Epithelial cell of proximal tubule (primary cell): Measurements from ENCODE around the gene MAST3. TPM values are rescaled to one million over a fixed set of nuclear protein-coding genes. Genes with fewer than 3 reads are reported as not detected.

Experiments used
- DNase-seq: peaks from one replicate; pipeline ENCODE4 v3.0.0-alpha.2; 2011; ENCODE audit warnings: low read depth
- H3K4me3 ChIP-seq: 2 replicates; pipeline ENCODE4 v1.5.1; 2011; ENCODE audit warnings: low read depth, mild to moderate bottlenecking, low read length
- CTCF ChIP-seq: conservative IDR thresholded peaks from 2 replicates; pipeline ENCODE4 v1.5.1; 2012; ENCODE audit warnings: low read depth, mild to moderate bottlenecking, low read length
- total RNA-seq: library from RNA; depleted of rRNA; stranded (reverse); fragments of >200 nt; gene quantifications from 2 replicates; pipeline ENCODE4 v1.2.3, GENCODE V29; 2015

Gene MAST3
- total RNA-seq, 1 donor from 2014 or later = 3.5 TPM

GRCh38 chr19:18141031-18141430 lies 43.5 kb downstream of the MAST3 start:
- no peak for TF ChIP-seq CTCF
- no peak overlapping the region for H3K4me3 ChIP-seq
- DNase-seq = no peak

- no peak overlapping the region for H3K4me3 ChIP-seq
- TF ChIP-seq CTCF = no peak
- DNase-seq = no peak
Observed at GRCh38 chr19:18143902-18144301, 46.3 kb downstream of the MAST3 start.

- no peak for TF ChIP-seq CTCF
- no peak for DNase-seq
Observed at GRCh38 chr19:18144361-18144760, 46.8 kb downstream of the MAST3 start.

GRCh38 chr19:18144906-18145305 lies 47.3 kb downstream of the MAST3 start:
- TF ChIP-seq CTCF = no peak
- DNase-seq = no peak
- H3K4me3 ChIP-seq = no peak overlapping the region

More at GRCh38 chr19:18144361-18144760, 46.8 kb downstream of the MAST3 start:
- no peak overlapping the region for H3K4me3 ChIP-seq

- no peak for DNase-seq
- no peak for TF ChIP-seq CTCF
- H3K4me3 ChIP-seq = no peak overlapping the region
Observed at GRCh38 chr19:18145391-18145999, 47.9 kb downstream of the MAST3 start.

GRCh38 chr19:18147396-18147795 lies 49.8 kb downstream of the MAST3 start:
- H3K4me3 ChIP-seq = no peak overlapping the region
- no peak for DNase-seq
- no peak for TF ChIP-seq CTCF

GRCh38 chr19:18149596-18149975 lies 52.0 kb downstream of the MAST3 start:
- DNase-seq = no peak
- no peak for TF ChIP-seq CTCF
- H3K4me3 ChIP-seq = no peak overlapping the region
